Heart right ventricle (tissue), 16 donors: ENCODE measurements around the gene KCNG3. TPM values are rescaled to one million over a fixed set of nuclear protein-coding genes. Genes with fewer than 3 reads are reported as not detected.

Experiments used
- ATAC-seq, 8 donors: fragments of 200-7000 bp; cut with Tn5 transposase; one replicate each; pipeline ENCODE4 v1.9.1; 2020; ENCODE audit warnings: mild to moderate bottlenecking in 8 of 8, moderate library complexity in 8 of 8, moderate number of reproducible peaks in 1 of 8
- DNase-seq, 2 donors: peaks; one replicate each; pipeline ENCODE4 v3.0.0-alpha.2; 2020
- H3K27ac ChIP-seq, 10 donors: fragments of 200-600 bp; sonication (generic) in 2 of 10; one replicate each; pipeline versions ENCODE4 v1.5.0 to v1.8.0; 2020 to 2022; ENCODE audit warnings: mild to moderate bottlenecking in 3 of 10
- H3K27me3 ChIP-seq, 7 donors: fragments of 200-600 bp; one replicate each; pipeline ENCODE4 v1.8.0; 2021 to 2022; ENCODE audit warnings: mild to moderate bottlenecking in 2 of 7
- H3K36me3 ChIP-seq, 9 donors: fragments of 200-600 bp; sonication (generic) in 1 of 9; one replicate each; pipeline versions ENCODE4 v1.5.0 to v1.8.0; 2020 to 2022; ENCODE audit warnings: mild to moderate bottlenecking in 2 of 9
- H3K4me1 ChIP-seq, 9 donors: fragments of 200-600 bp; sonication (generic) in 1 of 9; one replicate each; pipeline versions ENCODE4 v1.5.0 to v1.8.0; 2020 to 2022; ENCODE audit warnings: mild to moderate bottlenecking in 4 of 9
- H3K4me3 ChIP-seq, 10 donors: fragments of 200-600 bp; sonication (generic) in 2 of 10; one replicate each; pipeline versions ENCODE4 v1.5.0 to v1.8.0; 2020 to 2022; ENCODE audit warnings: mild to moderate bottlenecking in 7 of 10, moderate library complexity in 2 of 10
- H3K9me3 ChIP-seq, 11 donors: fragments of 200-600 bp in 10 of 11; sonication (generic) in 2 of 11; one replicate each; pipeline versions ENCODE4 v1.5.0 to v1.8.0; 2013 to 2022; ENCODE audit warnings: mild to moderate bottlenecking in 2 of 11, control low read depth in 1 of 11, moderate library complexity in 1 of 11
- WGBS, 2 donors: extraction: QIAGEN DNeasy Blood & Tissue Kit; methylation state at CpG; one replicate each; pipeline ENCODE4 v1.1.7; 2013; ENCODE audit warnings: inconsistent platforms in 1 of 2; 5-methylcytosine and 5-hydroxymethylcytosine counted together
- intact Hi-C, 10 donors: fragments of 100-400 bp; cut with DNase I; formaldehyde crosslinking; loops; one replicate each; pipeline versions ENCODE4 v1.11.1 to v1.14.2; 2022
- polyA plus RNA-seq, 2 donors: library from polyadenylated mRNA; stranded (reverse); fragments of 200-250 nt; gene quantifications; one replicate each; pipeline ENCODE4 v1.2.3, GENCODE V29; 2013
- total RNA-seq, 10 donors: library from RNA; stranded (reverse); fragmentation: NEBNext Ultra II Directional in 3 of 10; extraction: Animal tissue kit (Norgen Biotek cat#: 25700) in 3 of 10; gene quantifications; one replicate each; pipeline versions ENCODE4 v1.2.1 to v1.2.4, GENCODE V29; 2021 to 2023
- TF ChIP-seq, protein P1 (sequence below), 9 donors: fragments of 200-600 bp; sonication (generic) in 2 of 9; IDR thresholded peaks; one replicate each; pipeline versions ENCODE4 v1.5.0 to v1.8.0; 2021 to 2022; ENCODE audit warnings: antibody characterized with exemption in 9 of 9, mild to moderate bottlenecking in 5 of 9, moderate library complexity in 1 of 9
- donor health status: Arrhythmogenic right ventricular cardiomyopathy.
- donor health status: ischemic (EF 13 %, LVEDD 7.1; RV severe dilation, severe dysfunction).
- donor health status: healthy with polysubstance abuse.
- donor health status: DM: no; HTN: yes; CAD: no.
- donor health status: DM: no; HTN: no; CAD: no.
- donor health status: ischemic (EF 25% LVEDD 6.9; RV normal size, moderate dysfunction).
- donor health status: ischemic (EF 25% LVEDD 5.7; RV mildly dilated, moderate dysfunction).
- donor health status: healthy.
- donor health status: DM: yes; HTN: yes; CAD: no.
- donor health status: Ischemic cardiomyopathy.
- donor health status: ischemic (EF 35%, LVEDD 5.7; RV mildly dilated, moderate dysfunction).
- donor health status: nonischemic (EF 11% LVEDD 7.7; RV severe dilation, severe dysfunction).
- donor health status: DM: yes; HTN: yes; CAD: no.
- donor health status: PGD.
- donor health status: ischemic (EF 29% LVEDD 5.4; RV normal size, mild dysfunction).
- donor health status: nonischemic (EF 23%, LVEDD 6.1; RV moderate dilation, normal function).

The KCNG3 gene
- total and polyA plus RNA-seq, 12 donors = not detected

DNA sequence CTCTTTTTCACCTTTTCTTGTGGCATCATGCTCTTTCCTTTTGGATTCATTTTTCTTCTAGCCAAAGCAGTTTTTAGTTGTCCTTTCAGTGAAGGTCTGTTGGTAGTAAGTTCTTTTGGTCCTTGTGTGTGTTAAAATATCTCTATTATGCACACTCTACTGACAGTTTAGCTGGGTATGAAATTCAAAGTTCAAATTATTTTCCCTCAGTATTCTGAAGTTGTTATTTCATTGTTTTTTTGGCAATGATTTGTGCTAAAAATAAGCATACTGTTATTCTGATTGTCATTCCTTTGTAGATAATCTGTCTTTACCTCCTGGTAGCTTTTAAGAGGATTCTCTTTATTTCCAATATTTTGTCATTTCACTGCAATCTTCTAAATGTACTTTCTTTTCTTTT lies 79.6 kb downstream of the KCNG3 start:
- H3K36me3 ChIP-seq = no peaks in the 10 kb centered on the region
- TF ChIP-seq, protein P1, sequence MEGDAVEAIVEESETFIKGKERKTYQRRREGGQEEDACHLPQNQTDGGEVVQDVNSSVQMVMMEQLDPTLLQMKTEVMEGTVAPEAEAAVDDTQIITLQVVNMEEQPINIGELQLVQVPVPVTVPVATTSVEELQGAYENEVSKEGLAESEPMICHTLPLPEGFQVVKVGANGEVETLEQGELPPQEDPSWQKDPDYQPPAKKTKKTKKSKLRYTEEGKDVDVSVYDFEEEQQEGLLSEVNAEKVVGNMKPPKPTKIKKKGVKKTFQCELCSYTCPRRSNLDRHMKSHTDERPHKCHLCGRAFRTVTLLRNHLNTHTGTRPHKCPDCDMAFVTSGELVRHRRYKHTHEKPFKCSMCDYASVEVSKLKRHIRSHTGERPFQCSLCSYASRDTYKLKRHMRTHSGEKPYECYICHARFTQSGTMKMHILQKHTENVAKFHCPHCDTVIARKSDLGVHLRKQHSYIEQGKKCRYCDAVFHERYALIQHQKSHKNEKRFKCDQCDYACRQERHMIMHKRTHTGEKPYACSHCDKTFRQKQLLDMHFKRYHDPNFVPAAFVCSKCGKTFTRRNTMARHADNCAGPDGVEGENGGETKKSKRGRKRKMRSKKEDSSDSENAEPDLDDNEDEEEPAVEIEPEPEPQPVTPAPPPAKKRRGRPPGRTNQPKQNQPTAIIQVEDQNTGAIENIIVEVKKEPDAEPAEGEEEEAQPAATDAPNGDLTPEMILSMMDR (IDR thresholded peaks at IDR 0.05) = no peak
- H3K4me1 ChIP-seq = no peaks in the 10 kb centered on the region
- DNase-seq (no peak), ATAC-seq (no peak)
- no peak overlapping the region for H3K4me3 ChIP-seq
- intact Hi-C loops = no loop called here
- peaks cover 0 to 29% (median 10%) of the 10 kb centered on the region in 11 donors for H3K9me3 ChIP-seq
- no peaks in the 10 kb centered on the region for H3K27me3 ChIP-seq
- no peak overlapping the region for H3K27ac ChIP-seq

DNA sequence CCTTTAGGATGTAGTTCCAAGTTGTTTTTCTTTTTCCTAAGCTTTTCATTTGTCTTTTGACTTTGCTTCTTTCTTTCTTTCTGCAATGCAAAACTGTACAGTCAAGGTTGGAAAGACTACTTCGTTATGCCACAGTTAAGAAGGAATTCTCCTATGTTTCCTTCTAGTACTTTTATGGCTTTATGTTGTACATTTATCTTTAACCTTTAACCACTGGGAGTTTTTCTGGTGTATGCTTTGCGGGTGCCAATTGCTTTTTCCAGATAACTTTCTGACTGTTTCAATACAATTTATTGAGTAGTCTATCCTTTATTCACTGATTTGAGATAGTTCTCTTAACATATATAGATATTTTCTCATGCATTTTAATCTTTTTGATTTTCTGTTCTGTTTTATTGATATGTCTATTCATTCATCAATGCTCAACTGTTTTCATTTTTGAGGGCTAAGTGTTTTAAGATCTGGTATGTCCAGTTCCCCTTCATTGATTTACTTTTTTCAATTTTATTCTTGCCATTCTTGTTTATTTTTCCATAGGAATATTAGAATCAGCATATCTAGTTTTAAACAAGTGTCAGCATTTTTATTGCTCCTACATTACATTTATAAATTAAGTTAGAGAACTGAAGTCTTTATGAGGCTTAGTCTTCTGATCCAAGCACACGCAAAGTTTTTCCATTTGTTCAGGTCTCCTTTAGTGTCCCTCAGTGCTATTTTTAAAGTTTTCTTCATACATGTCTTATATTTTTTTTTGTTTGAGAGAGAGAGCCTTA lies 82.9 kb downstream of the KCNG3 start:
- H3K4me3 ChIP-seq = no peak overlapping the region
- no peaks in the 10 kb centered on the region for H3K4me1 ChIP-seq
- intact Hi-C loops = no loop called here
- 72 to 80% methylated on average over 3 of the region's 3 CpGs for WGBS, 2 donors
- H3K27me3 ChIP-seq = peaks cover 0 to 3% (median 0%) of the 10 kb centered on the region in 7 donors
- H3K27ac ChIP-seq = no peak overlapping the region
- H3K9me3 ChIP-seq = peaks cover 0 to 29% (median 10%) of the 10 kb centered on the region in 11 donors
- TF ChIP-seq, protein P1 (IDR thresholded peaks at IDR 0.05) = no peak
- no peaks in the 10 kb centered on the region for H3K36me3 ChIP-seq
- ATAC-seq = no peak
- DNase-seq = no peak

DNA sequence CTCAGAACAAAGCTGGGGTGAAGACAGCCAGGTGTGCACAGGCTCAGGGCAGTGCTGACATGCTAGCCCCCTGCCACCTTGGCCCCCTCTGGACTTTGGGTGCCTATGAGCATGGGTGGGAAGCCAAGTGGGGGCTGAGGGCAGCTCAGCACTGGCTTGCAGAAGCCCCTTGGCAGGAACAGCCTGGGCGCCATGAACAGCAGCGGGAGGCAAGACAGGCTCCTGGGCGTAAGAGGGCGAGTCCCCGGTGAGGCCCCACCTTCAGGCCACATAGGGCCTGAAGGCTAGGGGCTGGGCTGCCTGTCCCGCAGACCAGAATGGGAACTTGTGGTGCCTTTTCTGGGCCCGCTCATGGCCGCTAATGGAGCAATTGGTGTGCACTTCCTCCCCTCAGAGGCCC lies 85.8 kb downstream of the KCNG3 start:
- no peak for DNase-seq
- ATAC-seq = no peak
- intact Hi-C loops = no loop called here
- TF ChIP-seq, protein P1 (IDR thresholded peaks at IDR 0.05) = no peak
- H3K4me1 ChIP-seq = no peaks in the 10 kb centered on the region
- WGBS, 2 donors = 93 to 98% methylated on average over 7 to 8 of the region's 8 CpGs
- H3K27me3 ChIP-seq = peaks cover 0 to 3% (median 0%) of the 10 kb centered on the region in 7 donors
- no peak overlapping the region for H3K4me3 ChIP-seq
- H3K27ac ChIP-seq = no peak overlapping the region
- no peaks in the 10 kb centered on the region for H3K36me3 ChIP-seq
- peaks cover 0 to 3% (median 0%) of the 10 kb centered on the region in 11 donors for H3K9me3 ChIP-seq

DNA sequence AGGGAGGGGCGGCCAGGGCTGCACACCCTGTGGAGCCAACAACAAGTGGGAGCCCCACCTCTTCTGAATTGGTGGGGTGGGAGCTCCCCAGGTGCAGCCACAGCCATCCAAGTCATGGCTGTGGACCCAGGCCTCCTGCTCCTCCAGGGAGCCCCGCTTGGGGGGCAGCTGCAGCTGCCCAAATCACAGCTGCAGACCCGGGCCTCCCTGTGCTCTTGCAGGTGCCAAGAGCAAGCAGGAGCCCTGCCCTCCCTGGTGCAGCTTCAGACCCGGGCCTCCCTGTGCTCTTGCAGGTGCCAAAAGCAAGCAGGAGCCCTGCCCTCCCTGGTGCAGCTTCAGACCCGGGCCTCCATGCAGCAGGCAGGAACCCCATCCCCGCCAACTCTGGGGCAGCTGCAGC lies 86.3 kb downstream of the KCNG3 start:
- ATAC-seq = no peak
- intact Hi-C loops = no loop called here
- H3K27ac ChIP-seq = no peak overlapping the region
- H3K4me1 ChIP-seq = no peaks in the 10 kb centered on the region
- no peak overlapping the region for H3K4me3 ChIP-seq
- H3K36me3 ChIP-seq = no peaks in the 10 kb centered on the region
- H3K9me3 ChIP-seq = no peaks in the 10 kb centered on the region
- DNase-seq = no peak
- TF ChIP-seq, protein P1 (IDR thresholded peaks at IDR 0.05) = no peak
- H3K27me3 ChIP-seq = peaks cover 0 to 3% (median 0%) of the 10 kb centered on the region in 7 donors
- WGBS, 2 donors = 88 to 89% methylated on average over 6 of the region's 6 CpGs
